SU-DHL-6 (cell line): ENCODE results near the gene NDUFB3.
A peak's percentile ranks its signal among the peaks of the same experiment; 100 is the strongest.

ENCODE experiments used
- H2AFZ ChIP-seq: fragments of 200-600 bp; sonication (generic); 2 replicates; pipeline ENCODE4 v1.6.1; 2014; ENCODE audit warnings: low read depth, mild to moderate bottlenecking, moderate library complexity, mixed read lengths, antibody characterized with exemption, low read length; ENCODE audit not compliant: severe bottlenecking
- H3F3A ChIP-seq: fragments of 200-600 bp; shearing (Covaris generic); 2 replicates; pipeline ENCODE4 v1.6.0; 2016; ENCODE audit warnings: antibody characterized with exemption, mild to moderate bottlenecking; ENCODE audit not compliant: insufficient read depth
- H3K27ac ChIP-seq: fragments of 200-600 bp; sonication (generic); 2 replicates; pipeline ENCODE4 v1.5.1; 2016; ENCODE audit warnings: low read depth, mild to moderate bottlenecking, low read length, moderate library complexity, mixed read lengths
- H3K27me3 ChIP-seq: fragments of 200-600 bp; sonication (generic), shearing (Covaris generic); 2 replicates; pipeline ENCODE4 v1.6.0; 2014; ENCODE audit warnings: mild to moderate bottlenecking, low read length
- H3K36me3 ChIP-seq: fragments of 200-600 bp; sonication (generic); 2 replicates; pipeline ENCODE4 v1.6.1; 2014; ENCODE audit warnings: mild to moderate bottlenecking, low read length, mixed read lengths
- H3K4me2 ChIP-seq: fragments of 300-600, 200-600 bp; shearing (Covaris generic), sonication (generic); 2 replicates; pipeline ENCODE4 v1.6.0; 2014; ENCODE audit warnings: low read length, low read depth, mild to moderate bottlenecking; ENCODE audit not compliant: poor library complexity, severe bottlenecking
- H3K4me3 ChIP-seq: fragments of 200-600 bp; sonication (generic); 2 replicates; pipeline ENCODE4 v1.5.1; 2014; ENCODE audit warnings: antibody characterized with exemption, low read length, mild to moderate bottlenecking, mixed read lengths; ENCODE audit not compliant: insufficient read depth, poor library complexity, severe bottlenecking
- H3K79me2 ChIP-seq: fragments of 200-600 bp; sonication (generic); 2 replicates; pipeline ENCODE4 v1.6.1; 2014; ENCODE audit warnings: mild to moderate bottlenecking, low read length, moderate library complexity; ENCODE audit not compliant: insufficient read depth
- H3K9ac ChIP-seq: fragments of 200-600 bp; sonication (generic); 2 replicates; pipeline ENCODE4 v1.7.0; 2014; ENCODE audit warnings: mild to moderate bottlenecking, low read length
- H3K9me2 ChIP-seq: fragments of 200-600 bp; sonication (generic); replicated peaks from 2 replicates; pipeline ENCODE4 v1.6.1; 2014; ENCODE audit warnings: low read length; ENCODE audit not compliant: insufficient read depth
- H3K9me3 ChIP-seq: fragments of 200-600 bp; sonication (generic); 2 replicates; pipeline ENCODE4 v1.6.1; 2014; ENCODE audit warnings: low read length, mixed read lengths; ENCODE audit not compliant: insufficient read depth
- H4K20me1 ChIP-seq: fragments of 200-600 bp; sonication (generic); 2 replicates; pipeline ENCODE4 v1.6.1; 2014; ENCODE audit warnings: low read depth, mild to moderate bottlenecking, antibody characterized with exemption, low read length, moderate library complexity, mixed read lengths
- EZH2phosphoT487 ChIP-seq: fragments of 200-600 bp; sonication (generic), shearing (Covaris generic); conservative IDR thresholded peaks from 2 replicates; pipeline ENCODE4 v1.6.1; 2018; ENCODE audit warnings: mild to moderate bottlenecking, antibody characterized with exemption, low read length, moderate library complexity, mixed read lengths
- TF ChIP-seq, protein P1 (sequence below): fragments of 200-600 bp; sonication (generic); IDR thresholded peaks from one replicate; pipeline ENCODE4 v1.5.1; 2017; ENCODE audit warnings: antibody characterized with exemption, mild to moderate bottlenecking, low read length, moderate library complexity; ENCODE audit not compliant: insufficient read depth, poor library complexity, severe bottlenecking

Gene NDUFB3

DNA sequence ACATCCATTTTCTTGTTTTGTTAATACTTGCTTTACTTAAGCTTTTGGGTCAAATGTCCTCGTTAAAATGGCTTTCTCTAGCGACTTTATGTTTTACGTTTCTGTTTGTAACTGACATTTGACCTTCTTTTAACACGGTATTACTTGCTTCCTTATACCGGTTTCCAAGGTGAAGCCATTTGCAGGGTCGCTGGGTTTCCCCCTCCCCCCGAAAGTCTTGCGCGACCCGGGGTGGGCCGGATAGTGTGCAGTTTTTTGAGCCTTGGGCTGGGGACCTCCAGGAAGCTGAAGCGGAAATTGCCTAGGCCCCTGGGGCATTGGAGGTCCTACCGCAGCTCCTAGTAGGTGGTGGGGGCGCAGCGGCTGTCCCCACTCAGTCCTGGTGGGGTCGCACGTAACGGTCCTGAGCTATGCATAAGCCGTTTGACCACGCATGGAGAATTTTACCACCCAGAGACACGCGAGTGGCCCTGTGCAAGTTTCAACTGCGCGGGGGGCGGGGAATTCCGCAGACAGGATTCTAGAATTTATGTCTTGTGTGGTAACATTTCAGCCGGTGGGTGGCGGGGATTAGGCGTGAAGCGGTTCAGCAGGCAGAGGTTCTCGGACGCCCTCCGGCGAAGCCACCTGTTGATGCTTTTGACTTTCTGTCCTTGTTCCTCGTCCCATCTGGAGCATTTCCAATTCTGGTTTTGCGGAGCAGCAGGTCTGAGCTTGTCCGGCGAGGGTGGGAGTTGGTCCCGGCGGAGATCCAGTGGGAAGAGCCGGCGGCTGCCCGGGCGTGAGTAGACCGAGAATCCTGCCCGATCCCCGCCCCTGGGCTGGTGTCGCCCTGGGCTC is 46.5 kb downstream of the NDUFB3 start:
- H3K79me2 ChIP-seq: no peaks in the 10 kb centered on the region
- H3K9ac ChIP-seq: peak overlapping the region; percentile 26
- TF ChIP-seq EZH2phosphoT487: no peak
- TF ChIP-seq, protein P1, sequence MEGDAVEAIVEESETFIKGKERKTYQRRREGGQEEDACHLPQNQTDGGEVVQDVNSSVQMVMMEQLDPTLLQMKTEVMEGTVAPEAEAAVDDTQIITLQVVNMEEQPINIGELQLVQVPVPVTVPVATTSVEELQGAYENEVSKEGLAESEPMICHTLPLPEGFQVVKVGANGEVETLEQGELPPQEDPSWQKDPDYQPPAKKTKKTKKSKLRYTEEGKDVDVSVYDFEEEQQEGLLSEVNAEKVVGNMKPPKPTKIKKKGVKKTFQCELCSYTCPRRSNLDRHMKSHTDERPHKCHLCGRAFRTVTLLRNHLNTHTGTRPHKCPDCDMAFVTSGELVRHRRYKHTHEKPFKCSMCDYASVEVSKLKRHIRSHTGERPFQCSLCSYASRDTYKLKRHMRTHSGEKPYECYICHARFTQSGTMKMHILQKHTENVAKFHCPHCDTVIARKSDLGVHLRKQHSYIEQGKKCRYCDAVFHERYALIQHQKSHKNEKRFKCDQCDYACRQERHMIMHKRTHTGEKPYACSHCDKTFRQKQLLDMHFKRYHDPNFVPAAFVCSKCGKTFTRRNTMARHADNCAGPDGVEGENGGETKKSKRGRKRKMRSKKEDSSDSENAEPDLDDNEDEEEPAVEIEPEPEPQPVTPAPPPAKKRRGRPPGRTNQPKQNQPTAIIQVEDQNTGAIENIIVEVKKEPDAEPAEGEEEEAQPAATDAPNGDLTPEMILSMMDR: peak; percentile 34
- H3F3A ChIP-seq: peaks cover 18% of the 10 kb centered on the region
- H3K4me3 ChIP-seq: peak overlapping the region; percentile 35
- H3K4me2 ChIP-seq: peak overlapping the region; percentile 87
- H3K9me2 ChIP-seq: no peaks in the 10 kb centered on the region
- H4K20me1 ChIP-seq: no peaks in the 10 kb centered on the region
- H2AFZ ChIP-seq: peak overlapping the region; percentile 59
- H3K36me3 ChIP-seq: no peaks in the 10 kb centered on the region
- H3K9me3 ChIP-seq: no peaks in the 10 kb centered on the region
- H3K27me3 ChIP-seq: no peaks in the 10 kb centered on the region
- H3K27ac ChIP-seq: no peak overlapping the region

DNA sequence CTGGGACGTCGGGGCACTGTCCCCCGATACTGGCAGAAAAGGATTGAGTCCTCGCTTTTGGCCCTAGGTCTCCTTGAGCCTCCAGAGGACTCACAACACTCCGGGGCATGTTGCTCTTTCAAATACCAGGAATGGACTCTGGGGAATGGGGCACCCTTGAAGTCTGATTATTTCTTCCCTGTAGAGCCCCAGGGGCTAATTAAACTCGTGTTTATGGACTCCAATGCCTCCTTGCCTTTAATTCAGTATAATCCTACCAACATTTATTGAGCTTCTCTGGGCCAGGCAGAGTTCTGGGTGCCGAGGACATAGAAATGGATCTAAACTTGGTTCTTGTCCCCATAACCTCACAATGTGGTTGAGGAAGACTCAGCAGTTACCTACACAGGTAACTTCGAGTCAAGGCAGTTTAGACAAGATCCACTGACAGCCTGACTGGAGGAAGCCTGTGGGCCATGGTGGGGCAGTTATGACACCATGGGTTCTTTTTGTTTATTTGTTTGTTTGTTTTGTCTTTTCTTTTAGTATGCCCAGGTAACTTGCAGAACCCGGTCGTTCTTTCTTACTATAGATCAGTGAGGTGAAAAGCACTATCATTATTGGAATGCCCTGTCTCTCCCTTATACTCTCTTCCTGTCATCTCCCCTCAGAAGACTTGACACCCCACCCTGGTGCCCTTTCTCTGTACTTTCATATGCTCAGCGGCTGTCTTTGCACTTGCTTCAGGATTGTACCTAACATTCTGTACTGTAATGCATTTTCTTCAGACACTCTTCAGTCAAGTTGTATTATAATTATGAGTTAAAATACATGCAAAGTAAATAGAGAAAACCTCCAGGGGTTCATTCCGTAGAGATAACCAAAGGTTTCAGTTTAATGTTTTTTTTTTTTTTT is 47.4 kb downstream of the NDUFB3 start:
- TF ChIP-seq, protein P1: no peak
- no peak for TF ChIP-seq EZH2phosphoT487
- Histone ChIP-seq H3K9ac (peak overlapping the region; percentile 26), H3K79me2 (no peaks in the 10 kb centered on the region), H3K27ac (no peak overlapping the region), H3K4me2 (peak overlapping the region; percentile 87), H3F3A (peaks cover 18% of the 10 kb centered on the region), H2AFZ (peak overlapping the region; percentile 59), H3K27me3 (no peaks in the 10 kb centered on the region), H3K4me3 (peak overlapping the region; percentile 35), H3K9me3 (no peaks in the 10 kb centered on the region), H3K36me3 (no peaks in the 10 kb centered on the region), H4K20me1 (no peaks in the 10 kb centered on the region), H3K9me2 (no peaks in the 10 kb centered on the region)

DNA sequence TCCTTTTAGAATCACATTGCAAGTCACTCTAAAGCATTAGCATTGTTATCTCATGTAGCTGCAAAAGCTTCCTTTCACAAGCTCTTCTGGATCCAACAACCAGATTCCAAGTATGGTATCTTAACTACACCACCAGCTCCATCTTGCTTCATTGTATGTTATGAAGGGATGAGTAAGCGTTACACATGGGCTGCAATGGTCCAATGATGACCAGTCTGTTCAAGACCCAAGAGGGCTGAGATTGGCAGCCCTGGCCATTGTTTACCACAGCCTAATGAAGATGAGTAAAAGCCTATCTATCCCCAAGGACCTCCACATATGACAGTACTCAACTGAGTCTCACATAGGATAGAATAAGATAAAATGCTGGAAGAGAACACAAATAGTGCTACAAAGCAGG is 50.5 kb downstream of the NDUFB3 start:
- Histone ChIP-seq H3K4me2 (no peak overlapping the region), H3K79me2 (no peaks in the 10 kb centered on the region), H3K27me3 (no peaks in the 10 kb centered on the region), H3K27ac (no peak overlapping the region), H2AFZ (no peak overlapping the region), H3K4me3 (no peak overlapping the region), H3K36me3 (no peaks in the 10 kb centered on the region), H3K9me3 (no peaks in the 10 kb centered on the region), H3K9me2 (no peaks in the 10 kb centered on the region), H3F3A (peaks cover 13% of the 10 kb centered on the region), H3K9ac (no peak overlapping the region), H4K20me1 (no peaks in the 10 kb centered on the region)
- no peak for TF ChIP-seq EZH2phosphoT487
- TF ChIP-seq, protein P1: no peak
